Thyroid gland (tissue), 4 donors: ENCODE measurements around the gene MRPS33. TPM values are rescaled to one million over a fixed set of nuclear protein-coding genes. Genes with fewer than 3 reads are reported as not detected.

Experiments
- DNase-seq, 2 donors: peaks; one replicate each; pipeline ENCODE4 v3.0.0-alpha.2; 2019
- H3K27ac ChIP-seq, 3 donors: fragments of 200-600 bp; sonication (generic); 1 replicate in 2 of 3; 2 replicates in 1 of 3; pipeline ENCODE4 v1.5.1; 2016 to 2019; ENCODE audit warnings: mild to moderate bottlenecking in 1 of 3, moderate library complexity in 1 of 3
- H3K27me3 ChIP-seq: fragments of 200-600 bp; sonication (generic); one replicate; pipeline ENCODE4 v1.5.1; 2019
- H3K36me3 ChIP-seq, 2 donors: fragments of 200-600 bp; sonication (generic); one replicate each; pipeline ENCODE4 v1.5.1; 2016 to 2019
- H3K4me1 ChIP-seq, 2 donors: fragments of 200-600 bp; sonication (generic); one replicate each; pipeline ENCODE4 v1.5.1; 2017 to 2019
- H3K4me3 ChIP-seq, 3 donors: fragments of 200-600 bp; sonication (generic); replicated peaks in 1 of 3; 1 replicate in 2 of 3; 2 replicates in 1 of 3; pipeline ENCODE4 v1.5.1; 2016; ENCODE audit warnings: mild to moderate bottlenecking in 1 of 3
- H3K9me3 ChIP-seq: fragments of 200-600 bp; sonication (generic); one replicate; pipeline ENCODE4 v1.5.1; 2017
- POLR2A ChIP-seq, 2 donors: fragments of 450-650 bp; IDR thresholded peaks; one replicate each; pipeline ENCODE4 v1.6.1; 2017; ENCODE audit warnings: antibody characterized with exemption in 2 of 2, mild to moderate bottlenecking in 2 of 2, moderate library complexity in 1 of 2
- WGBS, 2 donors: methylation state at CpG; one replicate each; pipeline ENCODE4 v1.1.5; 2017; 5-methylcytosine and 5-hydroxymethylcytosine counted together
- intact Hi-C: fragments of 100-400 bp; cut with DNase I; formaldehyde crosslinking; loops from one replicate; pipeline ENCODE4 v1.15.1; 2023
- total RNA-seq, 4 donors: library from RNA; depleted of rRNA; stranded (reverse); fragments of >200 nt; gene quantifications; one replicate each; pipeline ENCODE4 v1.2.3, GENCODE V29; 2016
- TF ChIP-seq, protein P1 (sequence below), 6 experiments: fragments of 200-600 bp in 3 of 6; fragments of 450-650 bp in 3 of 6; sonication (generic) in 3 of 6; IDR thresholded peaks; one replicate each; pipeline ENCODE4 v1.5.1; 2016 to 2019; ENCODE audit warnings: antibody characterized with exemption in 6 of 6, mild to moderate bottlenecking in 2 of 6, inconsistent platforms in 1 of 6, moderate library complexity in 1 of 6

The MRPS33 gene
- total RNA-seq, 4 donors from 2014 or later: 22.2 to 39.4 (median 28.5) TPM

DNA sequence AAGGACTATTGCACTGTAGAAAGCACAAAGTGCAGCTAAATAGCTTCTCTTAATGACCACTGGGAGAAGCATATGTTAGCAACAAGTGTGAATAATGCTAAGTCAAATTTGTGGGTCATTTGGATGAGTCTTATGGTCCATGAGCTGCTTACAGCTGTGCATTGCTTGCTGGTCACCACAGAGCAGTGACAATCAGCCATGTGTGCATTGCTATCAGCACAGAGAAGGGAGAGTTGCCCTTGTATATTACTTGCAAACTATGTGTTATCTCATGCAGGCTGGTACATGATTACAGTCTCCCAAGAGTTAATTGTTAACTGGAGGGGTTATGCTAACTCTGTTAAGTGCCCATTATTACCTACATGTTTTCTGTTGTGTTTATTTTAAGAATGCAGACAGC lies 25.7 kb downstream of the MRPS33 start:
- intact Hi-C loops: no loop called here
- DNase-seq: no peak

DNA sequence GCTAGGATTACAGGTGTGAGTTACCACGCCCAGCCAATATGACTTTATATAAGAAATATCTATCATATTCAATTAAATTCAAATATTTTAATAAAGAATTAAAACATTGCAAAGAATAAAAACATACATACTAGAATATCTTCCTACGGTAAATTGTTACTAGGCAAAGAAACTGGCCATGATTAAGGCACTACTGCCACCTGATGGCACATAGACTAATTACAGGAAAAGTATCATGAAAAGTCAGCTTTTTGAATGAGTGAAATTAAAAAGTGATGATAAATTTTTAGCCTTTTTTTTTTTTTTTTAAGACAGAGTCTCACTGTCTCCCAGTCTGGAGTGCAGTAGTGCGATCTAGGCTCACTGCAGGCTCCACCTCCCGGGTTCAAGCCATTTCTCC lies 30.9 kb downstream of the MRPS33 start:
- Histone ChIP-seq H3K36me3 (no peaks in the 10 kb centered on the region), H3K27ac (no peak overlapping the region), H3K4me1 (no peaks in the 10 kb centered on the region), H3K27me3 (no peaks in the 10 kb centered on the region), H3K9me3 (no peaks in the 10 kb centered on the region), H3K4me3 (no peak overlapping the region)
- TF ChIP-seq POLR2A (IDR thresholded peaks at IDR 0.05): no peak
- TF ChIP-seq, protein P1, sequence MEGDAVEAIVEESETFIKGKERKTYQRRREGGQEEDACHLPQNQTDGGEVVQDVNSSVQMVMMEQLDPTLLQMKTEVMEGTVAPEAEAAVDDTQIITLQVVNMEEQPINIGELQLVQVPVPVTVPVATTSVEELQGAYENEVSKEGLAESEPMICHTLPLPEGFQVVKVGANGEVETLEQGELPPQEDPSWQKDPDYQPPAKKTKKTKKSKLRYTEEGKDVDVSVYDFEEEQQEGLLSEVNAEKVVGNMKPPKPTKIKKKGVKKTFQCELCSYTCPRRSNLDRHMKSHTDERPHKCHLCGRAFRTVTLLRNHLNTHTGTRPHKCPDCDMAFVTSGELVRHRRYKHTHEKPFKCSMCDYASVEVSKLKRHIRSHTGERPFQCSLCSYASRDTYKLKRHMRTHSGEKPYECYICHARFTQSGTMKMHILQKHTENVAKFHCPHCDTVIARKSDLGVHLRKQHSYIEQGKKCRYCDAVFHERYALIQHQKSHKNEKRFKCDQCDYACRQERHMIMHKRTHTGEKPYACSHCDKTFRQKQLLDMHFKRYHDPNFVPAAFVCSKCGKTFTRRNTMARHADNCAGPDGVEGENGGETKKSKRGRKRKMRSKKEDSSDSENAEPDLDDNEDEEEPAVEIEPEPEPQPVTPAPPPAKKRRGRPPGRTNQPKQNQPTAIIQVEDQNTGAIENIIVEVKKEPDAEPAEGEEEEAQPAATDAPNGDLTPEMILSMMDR (IDR thresholded peaks at IDR 0.05): no peak
- intact Hi-C loops: no loop called here
- 50 to 67% methylated on average over 4 of the region's 4 CpGs for WGBS, 2 donors
- no peak for DNase-seq

More for the DNA sequence above, 25.7 kb downstream of the MRPS33 start:
- Histone ChIP-seq H3K4me1 (no peaks in the 10 kb centered on the region), H3K4me3 (no peak overlapping the region), H3K9me3 (no peaks in the 10 kb centered on the region), H3K27me3 (no peaks in the 10 kb centered on the region), H3K36me3 (no peaks in the 10 kb centered on the region), H3K27ac (no peak overlapping the region)
- no peak for TF ChIP-seq POLR2A (IDR thresholded peaks at IDR 0.05)
- TF ChIP-seq, protein P1 (IDR thresholded peaks at IDR 0.05): no peak

GRCh38 chr7:140982508-140982907 lies 32.2 kb downstream of the MRPS33 start:
- intact Hi-C loops: no loop called here
- TF ChIP-seq POLR2A (IDR thresholded peaks at IDR 0.05): no peak
- TF ChIP-seq, protein P1 (IDR thresholded peaks at IDR 0.05): no peak
- 80 to 84% methylated on average over 2 of the region's 2 CpGs for WGBS, 2 donors

DNA sequence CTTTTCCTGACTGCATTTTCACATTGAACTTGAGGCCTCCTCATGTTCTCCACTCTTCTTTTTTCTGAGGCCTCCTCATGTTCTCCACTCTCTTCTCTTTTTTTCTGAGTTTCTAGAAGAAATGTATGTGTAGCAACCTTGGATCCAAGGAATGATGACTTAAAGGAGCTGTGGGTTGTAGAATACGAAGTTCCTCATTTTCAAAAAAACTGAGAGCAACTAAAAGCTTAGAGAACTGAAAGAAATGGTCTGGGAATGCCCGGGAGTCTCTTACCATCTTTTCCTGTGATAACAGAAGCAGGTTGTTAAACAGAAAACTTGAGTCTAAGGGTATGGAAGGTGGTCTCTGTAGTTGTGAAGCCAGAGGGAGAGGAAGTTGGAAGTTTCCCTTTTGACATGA lies 32.8 kb downstream of the MRPS33 start:
- Histone ChIP-seq H3K36me3 (no peaks in the 10 kb centered on the region), H3K4me3 (no peak overlapping the region), H3K9me3 (no peaks in the 10 kb centered on the region), H3K27me3 (no peaks in the 10 kb centered on the region), H3K4me1 (peaks cover 0 to 4% of the 10 kb centered on the region in 2 donors), H3K27ac (no peak overlapping the region)
- WGBS, 2 donors: 63 to 64% methylated on average over 2 of the region's 2 CpGs
- TF ChIP-seq, protein P1 (IDR thresholded peaks at IDR 0.05): no peak
- no peak for TF ChIP-seq POLR2A (IDR thresholded peaks at IDR 0.05)
- intact Hi-C loops: no loop called here
- DNase-seq: no peak

More at GRCh38 chr7:140982508-140982907, 32.2 kb downstream of the MRPS33 start:
- no peaks in the 10 kb centered on the region for H3K9me3 ChIP-seq
- DNase-seq: no peak
- peaks cover 0 to under 1% of the 10 kb centered on the region in 2 donors for H3K4me1 ChIP-seq
- no peak overlapping the region for H3K4me3 ChIP-seq
- no peaks in the 10 kb centered on the region for H3K27me3 ChIP-seq
- H3K36me3 ChIP-seq: no peaks in the 10 kb centered on the region
- H3K27ac ChIP-seq: no peak overlapping the region

DNA sequence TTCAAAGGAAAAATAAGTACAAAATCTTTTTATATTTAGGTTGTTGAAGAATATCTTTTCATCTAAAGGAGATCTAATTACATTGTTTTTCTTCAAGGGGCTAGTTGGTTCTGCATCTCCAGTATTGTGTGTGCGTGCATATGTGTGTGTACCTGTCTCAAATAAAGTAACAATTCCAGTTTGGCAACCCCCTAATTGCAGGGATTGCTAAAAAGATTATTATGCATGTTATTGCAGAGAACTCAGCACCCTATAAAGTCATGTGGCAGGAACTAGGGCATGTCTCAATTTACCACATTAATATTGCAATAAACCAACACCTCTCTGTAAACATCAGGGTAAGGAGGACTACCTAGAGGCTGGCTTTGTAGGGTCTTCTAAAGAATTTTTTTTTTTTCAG lies 37.0 kb downstream of the MRPS33 start:
- Histone ChIP-seq H3K27ac (no peak overlapping the region), H3K4me1 (peaks cover 0 to 4% of the 10 kb centered on the region in 2 donors), H3K27me3 (no peaks in the 10 kb centered on the region), H3K36me3 (no peaks in the 10 kb centered on the region), H3K9me3 (no peaks in the 10 kb centered on the region), H3K4me3 (no peak overlapping the region)
- WGBS, 2 donors: 83 to 85% methylated on average over 1 of the region's 1 CpG
- intact Hi-C loops: no loop called here
- no peak for TF ChIP-seq POLR2A (IDR thresholded peaks at IDR 0.05)
- DNase-seq: no peak
